Heart left ventricle (tissue), 16 donors: ENCODE data around the gene RYR3. TPM values are rescaled to one million over a fixed set of nuclear protein-coding genes. Genes with fewer than 3 reads are reported as not detected.

ENCODE experiments used
- ATAC-seq, 4 donors: fragments of 200-7000 bp; cut with Tn5 transposase; one replicate each; pipeline ENCODE4 v1.9.1; 2020 to 2022; ENCODE audit warnings: moderate library complexity in 4 of 4, mild to moderate bottlenecking in 3 of 4, moderate number of reproducible peaks in 1 of 4
- DNase-seq, 5 donors: peaks; one replicate each; pipeline ENCODE4 v3.0.0-alpha.2; 2020
- H3K27ac ChIP-seq, 12 donors: fragments of 200-600 bp; sonication (generic) in 4 of 12; one replicate each; pipeline versions ENCODE4 v1.5.0 to v1.8.0; 2016 to 2022; ENCODE audit warnings: mild to moderate bottlenecking in 2 of 12
- H3K27me3 ChIP-seq, 9 donors: fragments of 200-600 bp; sonication (generic) in 2 of 9; one replicate each; pipeline versions ENCODE4 v1.5.1 to v1.8.0; 2016 to 2022; ENCODE audit warnings: mild to moderate bottlenecking in 3 of 9
- H3K36me3 ChIP-seq, 9 donors: fragments of 200-600 bp; sonication (generic) in 2 of 9; one replicate each; pipeline versions ENCODE4 v1.5.0 to v1.8.0; 2018 to 2022; ENCODE audit warnings: mild to moderate bottlenecking in 2 of 9
- H3K4me1 ChIP-seq, 12 donors: fragments of 200-600 bp; sonication (generic) in 4 of 12; one replicate each; pipeline versions ENCODE4 v1.5.0 to v1.8.0; 2016 to 2022; ENCODE audit warnings: mild to moderate bottlenecking in 3 of 12
- H3K4me3 ChIP-seq, 12 donors: fragments of 200-600 bp; sonication (generic) in 4 of 12; one replicate each; pipeline versions ENCODE4 v1.5.0 to v1.8.0; 2017 to 2022; ENCODE audit warnings: mild to moderate bottlenecking in 9 of 12, moderate library complexity in 4 of 12
- H3K9me3 ChIP-seq, 12 donors: fragments of 200-600 bp; sonication (generic) in 4 of 12; one replicate each; pipeline versions ENCODE4 v1.5.0 to v1.8.0; 2016 to 2022; ENCODE audit warnings: mild to moderate bottlenecking in 1 of 12
- POLR2A ChIP-seq, 2 donors: fragments of 450-650 bp; IDR thresholded peaks; one replicate each; pipeline ENCODE4 v1.6.1; 2017; ENCODE audit warnings: antibody characterized with exemption in 2 of 2, mild to moderate bottlenecking in 2 of 2, moderate library complexity in 2 of 2
- WGBS, 4 donors: extraction: QIAGEN DNeasy Blood & Tissue Kit in 2 of 4; methylation state at CpG; one replicate each; pipeline versions ENCODE4 v1.1.5 to v1.1.7; 2013 to 2018; 5-methylcytosine and 5-hydroxymethylcytosine counted together
- intact Hi-C, 10 donors: fragments of 100-400 bp; cut with DNase I; formaldehyde crosslinking; loops; one replicate each; pipeline versions ENCODE4 v1.11.1 to v1.14.2; 2022
- polyA plus RNA-seq, 2 donors: library from polyadenylated mRNA; stranded (reverse); fragments of 200-250 nt; gene quantifications; one replicate each; pipeline ENCODE4 v1.2.3, GENCODE V29; 2013
- total RNA-seq, 9 donors: library from RNA; depleted of rRNA in 2 of 9; stranded (reverse); fragments of >200 nt in 2 of 9; fragmentation: NEBNext Ultra II Directional in 3 of 9; extraction: Animal tissue kit (Norgen Biotek cat#: 25700) in 3 of 9; gene quantifications; one replicate each; pipeline versions ENCODE4 v1.1.0 to v1.2.4, GENCODE V29; 2016 to 2023
- TF ChIP-seq, protein P1 (sequence below), 12 donors: fragments of 200-600 bp; sonication (generic) in 4 of 12; IDR thresholded peaks; one replicate each; pipeline versions ENCODE4 v1.5.0 to v1.8.0; 2018 to 2022; ENCODE audit warnings: antibody characterized with exemption in 12 of 12, mild to moderate bottlenecking in 5 of 12
- donor health status: ischemic (EF 13 %, LVEDD 7.1; RV severe dilation, severe dysfunction).
- donor health status: healthy with polysubstance abuse.
- donor health status: DM: no; HTN: yes; CAD: no.
- donor health status: DM: no; HTN: no; CAD: no.
- donor health status: ischemic (EF 25% LVEDD 6.9; RV normal size, moderate dysfunction).
- donor health status: ischemic (EF 25% LVEDD 5.7; RV mildly dilated, moderate dysfunction).
- donor health status: healthy.
- donor health status: DM: yes; HTN: yes; CAD: no.
- donor health status: ischemic (EF 35%, LVEDD 5.7; RV mildly dilated, moderate dysfunction).
- donor health status: nonischemic (EF 11% LVEDD 7.7; RV severe dilation, severe dysfunction).
- donor health status: DM: yes; HTN: yes; CAD: no.
- donor health status: PGD.
- donor health status: ischemic (EF 29% LVEDD 5.4; RV normal size, mild dysfunction).
- donor health status: nonischemic (EF 23%, LVEDD 6.1; RV moderate dilation, normal function).

The RYR3 gene
- total and polyA plus RNA-seq, 11 donors: 0.01 to 0.35 (median 0.23) TPM; not detected in 2

DNA sequence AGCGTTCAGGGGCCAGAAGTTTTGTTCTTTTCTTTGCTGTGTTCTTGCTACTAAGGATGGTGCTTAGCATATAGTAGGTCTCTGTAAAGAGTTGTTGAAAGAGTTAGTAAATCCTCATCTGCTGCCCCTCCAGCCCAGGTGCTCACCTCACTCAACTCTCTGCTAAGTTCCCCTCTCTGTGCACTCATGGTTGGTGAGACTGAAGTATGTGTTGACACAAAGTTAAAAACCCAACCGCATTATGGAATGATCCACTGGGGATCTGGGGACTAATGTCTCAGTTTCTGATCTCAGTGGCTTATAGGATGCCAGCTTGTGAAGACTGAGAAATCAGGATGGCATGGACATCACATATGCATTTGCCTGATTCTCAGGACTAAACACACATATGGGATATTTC is 13.8 kb downstream of the RYR3 start:
- WGBS, 4 donors: 83 to 89% (median 84%) methylated on average over 2 of the region's 2 CpGs
- Histone ChIP-seq H3K4me3 (no peak overlapping the region), H3K36me3 (no peaks in the 10 kb centered on the region), H3K27me3 (peaks cover 0 to 3% (median 0%) of the 10 kb centered on the region in 9 donors), H3K4me1 (no peaks in the 10 kb centered on the region), H3K27ac (no peak overlapping the region), H3K9me3 (no peaks in the 10 kb centered on the region)
- TF ChIP-seq POLR2A (IDR thresholded peaks at IDR 0.05): no peak
- TF ChIP-seq, protein P1, sequence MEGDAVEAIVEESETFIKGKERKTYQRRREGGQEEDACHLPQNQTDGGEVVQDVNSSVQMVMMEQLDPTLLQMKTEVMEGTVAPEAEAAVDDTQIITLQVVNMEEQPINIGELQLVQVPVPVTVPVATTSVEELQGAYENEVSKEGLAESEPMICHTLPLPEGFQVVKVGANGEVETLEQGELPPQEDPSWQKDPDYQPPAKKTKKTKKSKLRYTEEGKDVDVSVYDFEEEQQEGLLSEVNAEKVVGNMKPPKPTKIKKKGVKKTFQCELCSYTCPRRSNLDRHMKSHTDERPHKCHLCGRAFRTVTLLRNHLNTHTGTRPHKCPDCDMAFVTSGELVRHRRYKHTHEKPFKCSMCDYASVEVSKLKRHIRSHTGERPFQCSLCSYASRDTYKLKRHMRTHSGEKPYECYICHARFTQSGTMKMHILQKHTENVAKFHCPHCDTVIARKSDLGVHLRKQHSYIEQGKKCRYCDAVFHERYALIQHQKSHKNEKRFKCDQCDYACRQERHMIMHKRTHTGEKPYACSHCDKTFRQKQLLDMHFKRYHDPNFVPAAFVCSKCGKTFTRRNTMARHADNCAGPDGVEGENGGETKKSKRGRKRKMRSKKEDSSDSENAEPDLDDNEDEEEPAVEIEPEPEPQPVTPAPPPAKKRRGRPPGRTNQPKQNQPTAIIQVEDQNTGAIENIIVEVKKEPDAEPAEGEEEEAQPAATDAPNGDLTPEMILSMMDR (IDR thresholded peaks at IDR 0.05): no peak
- ATAC-seq (no peak), DNase-seq (no peak)
- intact Hi-C loops: no loop called here

DNA sequence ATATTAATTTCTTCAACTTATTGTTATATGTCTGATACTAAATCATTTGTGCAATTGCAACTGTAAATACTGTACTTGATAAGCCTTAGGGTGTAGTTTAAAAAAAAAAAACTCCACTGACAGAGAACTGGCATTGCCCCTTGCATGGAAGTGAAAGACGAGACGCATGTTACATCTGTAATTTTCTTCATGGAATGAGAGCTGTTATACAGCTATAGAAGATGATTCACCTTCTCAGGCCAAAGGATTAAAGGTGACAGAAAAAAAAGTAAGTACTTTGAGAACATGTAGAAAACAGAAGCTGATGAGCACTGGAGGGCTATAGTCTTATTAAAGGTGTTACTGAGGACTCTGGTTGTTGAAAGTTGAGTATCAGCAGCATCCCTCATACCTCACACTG is 16.1 kb downstream of the RYR3 start:
- WGBS, 4 donors: 89 to 97% (median 92%) methylated on average over 2 of the region's 2 CpGs
- DNase-seq (no peak), ATAC-seq (no peak)
- H3K4me3 ChIP-seq: no peak overlapping the region
- no peaks in the 10 kb centered on the region for H3K36me3 ChIP-seq
- no peaks in the 10 kb centered on the region for H3K9me3 ChIP-seq
- TF ChIP-seq POLR2A (IDR thresholded peaks at IDR 0.05): no peak
- TF ChIP-seq, protein P1 (IDR thresholded peaks at IDR 0.05): no peak
- H3K27ac ChIP-seq: no peak overlapping the region
- intact Hi-C loops: no loop called here
- no peaks in the 10 kb centered on the region for H3K4me1 ChIP-seq
- H3K27me3 ChIP-seq: peaks cover 0 to 4% (median 0%) of the 10 kb centered on the region in 9 donors

DNA sequence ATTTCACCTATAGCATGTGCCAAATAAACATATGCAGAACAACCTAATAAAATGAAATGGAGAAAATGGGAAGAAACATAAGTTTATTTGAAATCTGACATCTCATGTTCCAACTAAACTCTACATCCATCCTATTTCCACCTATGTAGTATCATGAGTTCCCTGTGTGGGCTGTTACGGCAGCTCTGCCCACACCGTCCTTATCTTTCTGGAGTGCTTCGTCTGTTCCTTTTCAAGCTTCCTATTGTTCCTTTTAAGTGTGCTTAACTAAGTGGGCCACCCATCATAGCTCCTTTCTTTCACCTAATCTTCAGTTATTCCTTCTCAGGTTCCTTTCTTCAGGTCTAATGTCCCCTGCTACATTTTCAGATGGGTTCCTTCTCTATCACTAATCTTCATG is 17.3 kb downstream of the RYR3 start:
- Histone ChIP-seq H3K36me3 (no peaks in the 10 kb centered on the region), H3K4me1 (no peaks in the 10 kb centered on the region), H3K9me3 (no peaks in the 10 kb centered on the region), H3K27ac (no peak overlapping the region), H3K4me3 (no peak overlapping the region), H3K27me3 (peaks cover 0 to 4% (median 0%) of the 10 kb centered on the region in 9 donors)
- intact Hi-C loops: no loop called here
- ATAC-seq (no peak), DNase-seq (no peak)
- TF ChIP-seq, protein P1 (IDR thresholded peaks at IDR 0.05): no peak
- TF ChIP-seq POLR2A (IDR thresholded peaks at IDR 0.05): no peak
- WGBS, 4 donors: 13 to 26% (median 20%) methylated on average over 3 of the region's 3 CpGs

- WGBS, 4 donors: 81 to 93% (median 89%) methylated on average over 4 of the region's 4 CpGs
- H3K27me3 ChIP-seq: peaks cover 0 to 4% (median 0%) of the 10 kb centered on the region in 9 donors
- ATAC-seq: no peak
- no peaks in the 10 kb centered on the region for H3K9me3 ChIP-seq
- no peaks in the 10 kb centered on the region for H3K4me1 ChIP-seq
- DNase-seq: no peak
- intact Hi-C loops: no loop called here
- no peak overlapping the region for H3K27ac ChIP-seq
- no peaks in the 10 kb centered on the region for H3K36me3 ChIP-seq
- no peak overlapping the region for H3K4me3 ChIP-seq
- TF ChIP-seq, protein P1 (IDR thresholded peaks at IDR 0.05): no peak
Measured at GRCh38 chr15:33329457-33329856, 18.7 kb downstream of the RYR3 start.
